Measurements from ENCODE around the gene TRDMT1.

- TF ChIP-seq POLR2AphosphoS5 (IDR thresholded peaks at IDR 0.05) (no peak), CTCF (IDR thresholded peaks at IDR 0.05) (no peak), POLR2A (IDR thresholded peaks at IDR 0.05) (no peak), EP300 (IDR thresholded peaks at IDR 0.05) (no peak)
These were observed 85.3 kb downstream of the TRDMT1 start for GRCh38 chr10:17116193-17116592.

Data from suprapubic skin (tissue), 4 donors.